Stimulated activated CD4-positive, alpha-beta T cell treated with anti-CD3 and anti-CD28 coated beads, Interleukin-2, amount 100 ng/mL, for 48 hours (primary cell): ENCODE measurements around the gene INHBB.

Source experiments
- DNase-seq, 2 donors: peaks; one replicate each; pipeline ENCODE4 v3.0.0-alpha.2; 2020

The INHBB gene

DNA sequence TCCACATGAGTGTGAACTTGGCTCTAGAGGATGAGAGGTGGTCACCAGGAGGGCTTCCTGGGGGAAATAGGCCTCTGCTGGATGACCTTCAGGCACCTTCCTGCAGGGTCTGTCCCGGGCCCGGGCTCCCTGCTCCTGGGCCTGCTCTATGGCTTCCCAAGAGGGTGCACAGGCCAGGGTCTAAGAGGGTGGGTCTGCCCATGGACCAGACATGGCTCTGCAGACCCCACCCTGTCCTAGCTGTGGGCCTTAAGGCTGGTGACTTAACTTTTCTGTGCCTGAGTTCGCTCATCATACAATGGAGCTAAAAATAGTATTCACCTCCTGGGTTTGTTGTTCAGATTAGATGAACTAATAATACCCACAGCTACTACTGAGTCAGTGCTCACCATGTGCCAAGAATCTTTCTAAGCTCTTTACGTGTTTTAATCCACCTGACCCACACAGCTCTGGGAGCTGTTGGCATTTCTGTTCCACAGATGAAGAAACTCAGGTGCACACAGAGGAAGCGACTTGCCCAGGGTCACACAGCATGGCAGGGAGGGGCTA, 14.4 kb downstream of the INHBB start:
- DNase-seq, result no peak

GRCh38 chr2:120362926-120363325, 17.0 kb downstream of the INHBB start:
- DNase-seq, result no peak

GRCh38 chr2:120365236-120365793, 19.4 kb downstream of the INHBB start:
- no peak for DNase-seq

DNA sequence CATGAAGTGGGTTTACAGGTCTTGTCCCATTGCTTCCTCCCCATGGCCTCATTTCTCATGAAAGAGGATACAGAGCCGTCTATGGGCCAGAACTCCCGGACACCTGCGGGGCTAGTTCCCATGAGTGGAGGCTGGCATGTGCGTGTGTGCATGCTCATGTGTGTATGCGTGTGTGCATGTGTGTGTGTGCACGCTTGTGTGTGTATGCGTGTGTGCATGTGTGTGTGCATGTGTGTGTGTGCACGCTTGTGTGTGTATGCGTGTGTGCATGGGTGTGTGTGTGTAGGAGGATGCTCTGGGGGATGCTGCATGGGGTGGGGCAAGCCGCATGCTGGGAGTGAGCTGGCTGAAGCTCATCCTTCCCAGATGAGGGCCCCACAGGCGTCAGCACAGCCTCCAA, 20.8 kb downstream of the INHBB start:
- DNase-seq, result no peak

GRCh38 chr2:120367221-120367620, 21.3 kb downstream of the INHBB start:
- no peak for DNase-seq

DNA sequence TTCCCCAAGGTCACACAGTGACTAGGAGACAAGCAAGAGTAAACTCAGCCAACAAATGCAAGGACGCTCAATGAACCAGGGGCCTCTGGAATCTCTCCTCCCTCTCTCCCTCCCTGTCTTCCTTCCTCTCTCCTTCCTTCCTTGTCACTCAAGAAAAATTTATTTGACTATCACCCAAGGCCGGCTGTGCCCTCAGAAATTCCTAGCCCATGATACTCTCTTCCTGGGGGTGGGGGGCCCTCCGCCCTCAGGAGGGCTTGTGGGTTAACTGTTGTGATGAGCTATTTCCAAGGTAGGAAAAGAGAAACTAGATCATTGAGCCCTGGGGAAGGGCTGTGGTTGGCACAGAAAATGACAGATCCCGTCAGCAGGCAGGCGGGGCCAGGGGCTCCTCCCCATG, 21.7 kb downstream of the INHBB start:
- no peak for DNase-seq

DNA sequence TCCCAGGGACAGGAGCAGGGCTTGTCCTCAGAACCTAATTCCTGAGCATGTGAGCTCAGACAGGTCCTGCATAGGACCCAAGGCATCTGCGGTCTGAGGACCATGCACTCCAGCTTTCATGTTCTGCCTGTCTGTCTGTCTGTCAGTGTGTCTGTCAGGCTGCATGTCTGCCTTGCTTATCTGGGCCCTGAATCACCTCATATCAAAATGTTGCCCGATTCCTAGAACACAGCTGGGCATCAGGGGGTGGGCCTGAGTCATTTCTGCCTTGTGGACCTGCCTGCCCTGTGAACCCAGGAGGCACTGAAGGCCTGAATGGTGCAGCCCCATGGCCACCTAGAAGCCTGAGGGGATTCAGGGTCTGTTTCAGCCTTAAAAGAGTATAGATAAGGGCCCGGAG, 22.1 kb downstream of the INHBB start:
- no peak for DNase-seq

DNA sequence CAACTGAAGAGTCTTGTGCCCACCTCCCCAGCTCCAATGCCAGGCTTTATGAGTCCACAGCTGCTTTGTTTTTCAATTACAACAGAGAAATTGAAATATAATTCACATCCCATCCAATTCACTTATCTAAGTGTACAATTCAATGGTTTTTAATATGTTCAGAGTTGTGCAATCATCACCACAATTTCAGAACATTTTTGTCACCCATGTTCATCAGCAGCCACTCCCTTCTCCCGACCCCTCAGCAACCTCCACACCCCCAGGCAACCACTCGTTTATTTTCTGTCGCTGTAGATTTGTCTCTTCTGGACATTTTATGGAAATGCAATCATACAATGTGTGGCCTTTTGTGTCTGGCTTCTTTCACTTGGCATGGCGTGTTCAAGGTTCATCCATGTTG, 23.3 kb downstream of the INHBB start:
- DNase-seq, result no peak

- no peak for DNase-seq
Measured at GRCh38 chr2:120371969-120372625, 26.2 kb downstream of the INHBB start.

DNA sequence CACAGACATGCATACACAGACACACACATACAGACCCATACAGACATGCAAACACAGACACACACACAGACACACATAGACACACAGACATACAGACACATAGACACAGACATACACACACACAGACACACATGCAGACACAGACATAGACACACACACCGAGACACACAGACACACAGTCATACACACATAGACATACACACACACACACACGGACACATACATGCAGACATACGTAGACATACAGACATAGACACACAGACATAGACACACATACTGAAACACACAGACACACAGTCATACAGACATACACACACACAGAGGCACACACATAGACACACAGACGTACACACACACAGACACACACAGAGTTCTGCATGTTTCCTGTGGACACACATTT, 26.9 kb downstream of the INHBB start:
- no peak for DNase-seq

DNA sequence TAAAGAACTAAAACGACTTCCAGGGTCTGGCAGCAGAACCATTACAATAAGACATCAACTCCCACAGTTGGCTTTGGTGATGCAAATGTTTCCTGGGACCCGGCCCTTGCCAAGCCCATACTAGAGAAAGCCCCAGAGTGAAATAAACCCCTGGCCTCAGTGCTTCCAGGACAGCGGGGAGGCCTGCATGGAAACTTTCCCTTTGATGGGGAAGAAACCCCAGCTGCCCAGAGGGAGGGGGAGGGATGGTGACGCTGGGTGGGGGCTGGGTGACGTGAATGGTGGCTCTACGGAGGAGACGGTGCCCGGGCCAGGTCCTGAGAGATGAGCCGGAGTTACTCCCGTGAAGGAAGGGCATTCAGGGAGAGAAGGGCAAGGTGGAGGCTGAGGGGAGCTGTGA, 27.5 kb downstream of the INHBB start:
- DNase-seq, result no peak

- DNase-seq, result no peak
Measured at GRCh38 chr2:120374821-120375220, 28.9 kb downstream of the INHBB start.

DNA sequence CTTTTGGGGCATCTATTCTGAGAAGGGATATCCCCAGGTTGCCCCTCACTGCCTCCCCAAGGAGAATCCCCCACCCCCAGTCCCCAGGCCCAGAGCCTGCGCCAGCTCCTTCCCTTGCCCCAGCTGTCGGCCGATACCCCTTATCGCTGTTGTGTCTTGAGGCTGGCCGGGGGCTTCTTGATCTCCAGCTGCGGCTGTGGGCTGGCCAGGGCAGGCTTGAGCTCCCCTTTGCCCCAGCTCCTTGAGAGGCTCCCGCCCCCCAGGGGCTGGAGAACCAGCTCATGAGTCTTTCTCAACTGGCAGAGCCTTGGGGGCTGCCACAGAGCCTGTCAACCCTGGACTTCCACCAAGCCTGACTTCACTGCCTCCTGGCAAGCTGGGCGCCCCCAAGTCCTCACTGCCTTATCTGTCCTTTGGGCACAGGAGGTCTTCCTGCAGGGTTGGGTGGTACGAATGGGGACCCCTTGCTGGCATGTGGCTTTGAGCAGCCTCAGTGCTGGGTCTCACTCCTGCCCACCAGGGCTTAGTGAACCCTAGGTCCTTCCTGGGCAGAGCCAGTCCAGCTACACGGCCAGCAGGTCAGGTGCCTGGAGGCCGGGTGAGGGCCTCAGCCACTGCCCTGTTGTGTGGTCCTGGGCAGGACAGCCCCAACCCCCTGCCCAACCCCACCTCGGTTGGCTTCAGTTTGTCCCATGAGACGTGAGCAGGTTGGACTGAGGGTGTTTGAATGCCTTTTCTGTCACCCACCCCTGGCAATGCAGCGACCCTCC, 29.5 kb downstream of the INHBB start:
- DNase-seq, result no peak

DNA sequence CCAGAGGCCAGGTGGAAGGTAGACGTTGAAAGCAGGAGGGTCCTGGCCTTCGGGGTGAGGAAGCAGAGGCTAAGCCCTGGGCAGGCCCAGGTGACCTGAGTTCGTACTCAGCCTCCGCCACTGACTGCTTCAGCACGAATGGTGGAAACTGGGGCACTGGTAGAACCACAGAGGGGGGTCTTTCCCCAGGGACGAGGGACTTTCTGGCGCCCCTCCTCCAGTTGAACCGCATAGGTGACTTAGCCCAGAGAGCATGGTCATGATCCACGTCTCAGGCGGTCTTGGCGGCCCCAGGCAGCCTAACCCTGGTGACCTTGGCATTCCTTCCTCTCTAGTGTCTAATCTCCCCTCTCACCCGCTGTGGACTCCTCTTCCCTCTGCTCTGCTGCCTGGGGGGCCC, 30.2 kb downstream of the INHBB start:
- DNase-seq, result no peak

DNA sequence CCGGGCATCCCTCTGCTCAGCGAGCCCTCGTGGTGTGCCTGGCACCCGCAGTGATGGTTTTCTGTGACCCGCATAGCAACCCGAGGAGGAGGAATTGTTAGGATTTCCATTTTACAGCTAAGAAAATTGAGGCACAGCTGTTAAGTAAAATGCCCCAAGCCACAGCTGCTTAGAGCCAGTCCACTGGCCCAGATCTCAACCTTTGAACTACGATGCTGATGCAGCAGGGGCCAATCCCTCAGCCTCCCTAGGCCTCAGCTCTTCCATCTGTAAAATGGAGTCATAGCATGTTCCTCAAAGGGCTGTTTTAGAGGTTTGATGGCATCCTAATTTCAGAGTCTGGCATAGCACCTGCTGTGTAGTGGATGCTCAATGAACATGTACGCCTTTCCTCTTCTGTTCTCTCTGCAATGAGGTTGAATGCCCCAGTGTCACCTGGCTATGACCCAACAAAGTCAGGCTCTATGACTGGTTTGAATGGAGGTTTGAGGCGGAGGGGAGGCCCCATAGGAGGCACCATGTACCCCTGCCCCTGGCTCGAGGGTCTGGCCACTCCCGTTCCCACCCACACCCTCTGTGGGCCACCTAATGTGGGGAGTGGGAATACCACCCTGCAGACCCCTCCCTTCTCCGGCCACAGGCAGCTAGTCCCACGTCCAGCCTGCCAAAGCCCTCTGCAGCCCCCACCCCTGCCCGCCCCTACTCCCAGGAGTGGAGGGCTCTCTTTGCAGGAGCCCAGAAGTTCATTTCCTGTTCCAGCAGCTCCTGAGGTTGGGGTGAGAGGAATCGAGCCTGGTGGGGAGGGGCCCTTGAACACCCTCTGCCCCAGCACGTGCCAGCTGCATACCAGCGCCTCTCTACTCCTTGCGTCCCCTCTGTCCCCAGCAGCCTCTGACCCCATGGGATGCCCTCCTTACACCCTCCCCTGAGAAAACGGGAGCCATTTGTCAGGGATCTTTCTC, 31.0 kb downstream of the INHBB start:
- DNase-seq, result no peak

DNA sequence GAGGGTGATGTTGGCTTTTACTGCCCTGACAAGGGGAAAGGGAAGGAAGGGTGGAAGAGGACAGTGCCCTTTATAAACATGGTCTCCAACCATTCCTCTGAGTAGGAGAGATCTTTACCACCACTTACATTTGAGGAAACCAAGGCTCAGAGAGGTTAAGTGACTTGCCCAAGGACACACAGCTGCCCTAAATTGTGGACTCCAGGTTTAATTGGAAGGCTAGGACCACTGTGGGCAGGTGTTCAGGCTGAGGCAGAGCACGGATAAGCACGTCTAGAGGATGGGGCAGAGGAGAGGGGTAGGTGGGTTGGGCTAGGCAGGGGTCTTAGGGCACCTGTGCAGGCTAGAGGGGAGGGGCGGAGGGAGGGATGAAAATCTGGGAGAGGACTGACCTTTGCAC, 32.7 kb downstream of the INHBB start:
- DNase-seq, result no peak

GRCh38 chr2:120379916-120380893, 34.3 kb downstream of the INHBB start:
- DNase-seq, result no peak

DNA sequence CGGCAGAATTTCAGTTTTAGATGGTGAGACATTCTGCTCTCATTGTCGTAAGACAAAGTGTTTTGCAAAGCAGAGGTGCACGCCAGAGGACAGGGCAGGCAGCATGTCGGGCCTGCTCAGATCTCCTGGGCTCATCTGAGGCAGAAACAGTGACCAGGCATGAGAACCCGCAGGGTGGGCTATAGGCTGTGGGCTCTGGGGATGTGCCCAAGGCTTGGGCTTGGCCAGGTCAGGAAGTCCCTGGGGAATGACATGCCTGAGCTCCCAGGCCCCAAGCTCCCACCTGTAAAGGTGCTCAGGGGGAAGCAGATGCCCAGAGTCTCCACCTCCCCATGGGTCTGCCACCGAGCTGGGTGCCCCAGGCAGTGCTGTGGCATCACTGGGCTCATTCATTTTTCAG, 35.3 kb downstream of the INHBB start:
- no peak for DNase-seq

GRCh38 chr2:120381661-120382060, 35.7 kb downstream of the INHBB start:
- DNase-seq, result no peak

DNA sequence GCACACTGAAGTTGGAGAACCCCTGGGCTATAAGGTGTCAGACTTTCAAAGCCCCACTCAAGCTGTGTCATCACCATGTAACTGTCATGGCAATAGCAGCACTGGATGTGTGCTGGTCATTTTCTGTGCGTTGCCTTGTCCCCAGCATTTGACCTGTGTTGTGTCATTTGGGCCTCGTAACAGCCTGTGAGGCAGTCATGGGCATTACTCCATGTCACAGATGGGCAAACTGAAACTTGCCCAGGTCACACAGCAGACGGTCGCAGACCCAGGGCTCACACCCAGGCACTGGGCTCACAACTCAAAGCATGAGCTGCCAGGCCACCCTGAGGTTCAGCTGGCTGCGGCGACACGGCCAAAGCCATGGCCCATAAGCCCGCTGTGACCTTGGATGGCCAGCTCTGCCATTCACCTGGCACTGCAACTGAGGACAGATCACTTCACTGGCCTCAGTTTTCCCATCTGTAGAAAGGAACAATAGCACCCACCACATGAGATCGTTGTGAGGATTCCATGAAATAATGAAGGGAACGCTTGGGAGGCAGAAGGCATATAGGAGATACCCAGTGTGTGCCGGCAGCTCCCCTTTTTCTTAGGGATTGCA, 36.7 kb downstream of the INHBB start:
- DNase-seq, result no peak

DNA sequence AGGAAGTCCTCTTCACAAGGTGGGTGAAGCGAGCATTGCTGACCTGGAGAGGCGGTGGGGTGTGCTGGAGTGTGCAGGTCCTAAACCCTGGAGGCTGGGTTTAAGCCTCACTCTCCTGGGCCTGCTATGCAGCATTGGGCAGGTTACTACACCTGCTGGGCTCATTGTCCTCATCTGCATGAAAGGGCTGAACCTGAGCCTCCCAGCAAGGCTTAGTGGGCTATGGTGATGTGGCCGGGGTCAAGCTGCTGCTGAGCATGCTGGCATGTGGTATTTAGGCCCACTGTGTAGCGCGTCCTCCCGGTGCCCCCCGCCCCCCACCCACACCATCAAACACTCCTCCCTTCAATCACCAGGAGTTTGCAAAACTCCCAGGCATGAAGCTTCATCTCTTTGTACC, 37.3 kb downstream of the INHBB start:
- no peak for DNase-seq
